Choroid plexus epithelial cell (primary cell): ENCODE data around the gene FBN1.

Source experiments
- DNase-seq: peaks from one replicate; pipeline ENCODE4 v3.0.0-alpha.2; 2010; ENCODE audit warnings: low read depth
- H3K4me3 ChIP-seq: 2 replicates; pipeline ENCODE4 v1.5.1; 2011; ENCODE audit warnings: low read depth, mild to moderate bottlenecking, control low read depth, low read length, moderate library complexity
- TF ChIP-seq, protein P1 (sequence below): conservative IDR thresholded peaks from 2 replicates; pipeline ENCODE4 v1.5.1; 2011; ENCODE audit warnings: low read depth, mild to moderate bottlenecking, control low read depth, inconsistent platforms, low read length, moderate library complexity

Gene FBN1

DNA sequence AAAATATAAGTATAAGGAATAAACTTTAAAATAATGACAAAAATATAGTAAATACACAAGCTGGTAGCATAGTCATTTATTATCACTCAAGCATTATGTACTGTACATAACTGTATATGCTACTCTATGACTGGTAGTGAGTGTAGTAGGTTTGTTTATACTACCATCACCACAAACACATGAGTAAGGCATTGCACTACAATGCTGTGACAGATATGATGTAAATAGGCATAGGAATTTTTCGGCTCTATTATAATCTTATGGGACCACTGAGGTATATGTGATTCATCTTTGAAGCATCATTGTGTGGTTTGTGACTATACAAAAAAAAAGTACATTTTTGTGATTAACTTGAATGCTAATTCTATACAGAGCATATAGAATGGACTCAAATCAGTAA is 35.3 kb upstream of the FBN1 start:
- TF ChIP-seq, protein P1, sequence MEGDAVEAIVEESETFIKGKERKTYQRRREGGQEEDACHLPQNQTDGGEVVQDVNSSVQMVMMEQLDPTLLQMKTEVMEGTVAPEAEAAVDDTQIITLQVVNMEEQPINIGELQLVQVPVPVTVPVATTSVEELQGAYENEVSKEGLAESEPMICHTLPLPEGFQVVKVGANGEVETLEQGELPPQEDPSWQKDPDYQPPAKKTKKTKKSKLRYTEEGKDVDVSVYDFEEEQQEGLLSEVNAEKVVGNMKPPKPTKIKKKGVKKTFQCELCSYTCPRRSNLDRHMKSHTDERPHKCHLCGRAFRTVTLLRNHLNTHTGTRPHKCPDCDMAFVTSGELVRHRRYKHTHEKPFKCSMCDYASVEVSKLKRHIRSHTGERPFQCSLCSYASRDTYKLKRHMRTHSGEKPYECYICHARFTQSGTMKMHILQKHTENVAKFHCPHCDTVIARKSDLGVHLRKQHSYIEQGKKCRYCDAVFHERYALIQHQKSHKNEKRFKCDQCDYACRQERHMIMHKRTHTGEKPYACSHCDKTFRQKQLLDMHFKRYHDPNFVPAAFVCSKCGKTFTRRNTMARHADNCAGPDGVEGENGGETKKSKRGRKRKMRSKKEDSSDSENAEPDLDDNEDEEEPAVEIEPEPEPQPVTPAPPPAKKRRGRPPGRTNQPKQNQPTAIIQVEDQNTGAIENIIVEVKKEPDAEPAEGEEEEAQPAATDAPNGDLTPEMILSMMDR, result no peak
- peak; percentile 85 for DNase-seq
- no peak overlapping the region for H3K4me3 ChIP-seq

DNA sequence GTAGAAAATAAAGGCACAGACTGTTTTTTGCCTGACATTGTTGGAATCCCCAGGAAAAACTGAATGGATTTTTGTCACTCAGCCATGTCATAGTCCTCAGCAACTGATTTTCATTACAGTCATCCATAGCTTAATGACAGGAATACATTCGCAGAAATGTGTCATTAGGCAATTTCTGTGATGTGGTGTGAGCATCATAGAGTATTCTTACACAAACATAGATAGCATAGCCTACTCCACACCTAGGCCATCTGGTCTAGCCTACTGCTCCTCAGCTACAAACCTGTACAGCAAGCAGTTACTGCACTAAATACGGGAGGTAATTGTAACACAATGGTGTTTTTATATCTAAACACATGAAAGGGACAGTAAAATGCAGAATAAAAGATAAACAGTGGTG is 34.4 kb upstream of the FBN1 start:
- H3K4me3 ChIP-seq, result no peak overlapping the region
- TF ChIP-seq, protein P1, result no peak
- DNase-seq, result no peak

DNA sequence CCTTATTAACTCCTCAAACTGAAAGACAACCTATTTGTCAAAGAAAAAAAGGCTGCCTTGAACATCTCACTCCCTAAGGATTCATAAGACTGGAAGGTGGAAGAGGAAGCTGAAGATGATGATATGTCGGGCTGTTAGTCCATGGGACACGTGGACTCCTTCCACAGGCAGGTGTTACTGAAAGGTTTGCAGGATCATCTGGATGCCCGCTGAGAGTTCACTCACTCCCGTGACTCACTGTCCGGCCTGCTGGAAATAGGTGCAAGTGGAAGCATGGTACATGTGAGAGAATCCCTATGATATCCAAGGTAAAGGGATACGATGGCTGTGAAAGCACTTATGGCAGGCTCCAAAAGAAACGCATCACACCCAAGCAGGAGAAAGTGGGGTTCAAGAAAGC is 33.3 kb upstream of the FBN1 start:
- H3K4me3 ChIP-seq, result no peak overlapping the region
- DNase-seq, result no peak
- TF ChIP-seq, protein P1, result no peak

DNA sequence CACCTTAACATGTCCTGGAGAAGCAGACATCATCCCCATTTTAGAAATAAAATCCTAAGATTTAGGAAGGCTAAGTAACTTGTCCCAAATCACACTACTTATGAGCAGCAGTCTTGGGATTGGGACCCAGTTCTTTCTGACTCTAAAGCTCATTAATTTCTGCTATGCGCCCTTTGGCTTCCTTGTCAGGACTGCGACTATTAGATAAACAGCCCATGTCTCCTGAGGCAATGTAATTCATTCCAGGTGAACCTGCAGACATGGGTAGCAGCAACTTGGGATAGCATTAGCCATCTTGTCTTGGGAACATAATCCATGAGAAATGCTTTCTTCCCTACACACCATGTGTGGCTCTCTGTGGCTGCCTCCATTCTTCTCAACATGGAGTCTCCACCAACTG is 32.3 kb upstream of the FBN1 start:
- TF ChIP-seq, protein P1, result no peak
- DNase-seq, result no peak
- H3K4me3 ChIP-seq, result no peak overlapping the region

DNA sequence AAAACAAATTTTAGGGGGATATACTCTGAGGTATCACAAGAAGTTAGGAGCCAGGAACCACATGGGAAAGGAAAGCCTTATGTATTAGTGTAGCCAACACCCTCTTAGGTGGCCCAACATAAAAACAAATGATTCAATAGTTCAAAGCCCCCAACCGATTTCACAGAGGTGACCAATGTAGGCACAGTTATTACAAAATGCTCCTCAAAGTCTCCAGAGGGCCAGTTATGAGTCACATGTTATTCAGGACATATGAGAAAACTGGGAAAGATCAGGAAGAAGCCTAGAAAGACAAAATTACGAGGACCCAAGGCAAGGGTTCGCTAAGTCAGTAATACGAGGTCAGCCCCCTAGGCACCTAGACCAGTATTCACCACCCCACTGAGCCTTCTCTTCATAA is 29.9 kb upstream of the FBN1 start:
- TF ChIP-seq, protein P1, result no peak
- no peak for DNase-seq
- no peak overlapping the region for H3K4me3 ChIP-seq

DNA sequence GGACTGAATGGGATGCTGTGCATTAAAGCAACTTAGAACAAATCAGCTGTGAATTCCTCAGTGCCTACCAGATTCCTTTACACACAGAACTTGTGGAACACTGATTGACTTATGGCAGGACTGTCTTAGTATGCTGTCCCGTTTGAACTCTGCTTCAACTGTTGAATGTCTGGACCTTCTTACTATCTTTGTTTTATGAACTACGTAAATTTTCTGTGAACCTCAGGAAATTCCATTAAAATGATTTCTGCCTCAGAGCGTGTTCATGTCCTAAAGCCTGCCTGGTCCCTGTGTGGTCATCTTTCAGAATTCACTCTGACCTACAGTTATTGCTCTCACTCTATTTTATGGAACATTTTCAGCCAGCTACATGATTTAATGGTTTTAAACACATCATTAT is 29.4 kb upstream of the FBN1 start:
- H3K4me3 ChIP-seq, result no peak overlapping the region
- DNase-seq, result peak; percentile 47
- TF ChIP-seq, protein P1, result no peak

DNA sequence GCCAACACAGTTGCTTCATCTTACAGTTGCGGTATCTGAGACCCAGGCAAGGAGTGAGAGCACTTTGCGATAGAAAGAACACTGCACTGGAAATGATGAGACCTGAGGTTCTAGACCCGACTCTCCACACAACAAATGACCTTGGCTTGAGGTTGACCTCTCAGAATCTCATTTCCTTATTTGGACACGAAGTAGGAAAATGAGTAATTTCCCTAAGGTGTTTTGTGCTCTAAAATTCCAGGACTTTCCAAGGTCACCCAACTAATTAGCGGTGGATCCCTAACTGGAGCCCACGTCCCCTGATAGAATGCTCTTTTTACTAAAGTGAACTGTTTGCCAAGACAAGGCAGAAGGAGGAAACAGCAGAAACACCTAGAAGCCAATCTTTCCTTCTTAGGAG is 26.7 kb upstream of the FBN1 start:
- DNase-seq, result no peak
- TF ChIP-seq, protein P1, result no peak
- no peak overlapping the region for H3K4me3 ChIP-seq
